ENCODE measurements around the gene MTMR12.
"Not testable (repeated sequence)": the region's sequence is repeated elsewhere in the genome, so short reads cannot be mapped to it uniquely, and the experiment has no call there.

MTMR12 gene

DNA sequence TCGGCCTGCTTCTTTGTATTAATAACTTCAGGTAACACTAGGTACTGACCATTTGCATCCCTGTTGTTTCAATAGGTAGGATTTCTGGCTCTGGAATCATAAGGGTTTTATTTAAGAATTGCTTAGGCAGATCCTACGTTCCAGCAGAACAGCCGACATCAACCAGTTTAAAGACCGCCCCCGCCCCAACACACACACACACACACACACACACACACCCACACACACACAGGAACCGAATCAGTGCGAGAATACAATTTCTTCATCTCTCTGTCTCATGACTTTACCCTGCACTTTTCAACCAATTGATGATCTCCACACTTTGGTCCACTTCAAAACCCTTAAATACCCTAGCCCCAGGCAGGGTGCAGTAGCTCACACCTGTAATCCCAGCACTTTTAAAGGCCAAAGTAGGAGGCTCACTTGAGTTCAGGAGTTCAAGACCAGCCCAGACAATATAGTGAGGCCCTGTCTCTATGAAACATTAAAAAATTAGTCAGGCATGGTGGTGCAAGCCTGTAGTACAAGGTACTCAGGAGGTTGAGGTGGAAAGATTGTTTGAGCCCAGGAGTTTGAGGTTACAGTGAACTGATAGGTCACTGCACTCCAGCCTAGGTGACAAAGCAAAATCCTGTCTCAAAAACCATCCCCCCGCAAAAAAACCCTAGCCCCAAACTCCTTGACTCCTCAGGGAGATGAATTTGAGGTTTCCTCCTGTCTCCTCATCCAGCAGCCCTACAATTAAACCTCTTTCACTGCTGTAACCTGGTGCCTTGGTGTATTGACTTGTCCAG is 2.7 kb upstream of the MTMR12 start:
- Histone ChIP-seq H3K9me3 (ENCODE audit: insufficient read depth, low read length) (no peaks in the 10 kb centered on the region), H3K27me3 (ENCODE audit: insufficient read depth, insufficient read length) (no peaks in the 10 kb centered on the region), H3K4me1 (ENCODE audit: insufficient read depth, insufficient read length) (peaks cover 2% of the 10 kb centered on the region), H3K36me3 (ENCODE audit: insufficient read depth, insufficient read length, low read length) (no peaks in the 10 kb centered on the region), H3K9ac (ENCODE audit: insufficient read length, low read depth) (no peak overlapping the region), H3K4me3 (ENCODE audit: insufficient read length, low read depth) (no peak overlapping the region)
- DNase-seq (ENCODE audit: low read depth, low spot score), result no peak
- TF ChIP-seq ZNF274 (IDR thresholded peaks at IDR 0.05; ENCODE audit: low read depth, low read length), result no peak
- no peak for TF ChIP-seq YY1 (IDR thresholded peaks at IDR 0.05; ENCODE audit: insufficient read depth, insufficient read length)
- no peak for TF ChIP-seq SUZ12 (IDR thresholded peaks at IDR 0.05; ENCODE audit: extremely low read depth, insufficient read depth, insufficient read length)

- TF ChIP-seq YY1 (IDR thresholded peaks at IDR 0.05; ENCODE audit: insufficient read depth, insufficient read length) (no peak), ZNF274 (IDR thresholded peaks at IDR 0.05; ENCODE audit: low read depth, low read length) (no peak), SUZ12 (IDR thresholded peaks at IDR 0.05; ENCODE audit: extremely low read depth, insufficient read depth, insufficient read length) (no peak)
- DNase-seq (ENCODE audit: low read depth, low spot score), result no peak
Observed at GRCh38 chr5:32314658-32315057, 1.9 kb upstream of the MTMR12 start.

GRCh38 chr5:32314152-32314488 is 1.4 kb upstream of the MTMR12 start:
- H3K4me3 ChIP-seq (ENCODE audit: insufficient read length, low read depth); H3K4me1 ChIP-seq (ENCODE audit: insufficient read depth, insufficient read length); H3K9me3 ChIP-seq (ENCODE audit: insufficient read depth, low read length); DNase-seq (ENCODE audit: low read depth, low spot score); H3K36me3 ChIP-seq (ENCODE audit: insufficient read depth, insufficient read length, low read length); H3K9ac ChIP-seq (ENCODE audit: insufficient read length, low read depth); H3K27me3 ChIP-seq (ENCODE audit: insufficient read depth, insufficient read length): not testable (repeated sequence)

More at GRCh38 chr5:32314658-32315057, 1.9 kb upstream of the MTMR12 start:
- no peak overlapping the region for H3K4me3 ChIP-seq (ENCODE audit: insufficient read length, low read depth)
- H3K9me3 ChIP-seq (ENCODE audit: insufficient read depth, low read length), result no peaks in the 10 kb centered on the region
- no peaks in the 10 kb centered on the region for H3K27me3 ChIP-seq (ENCODE audit: insufficient read depth, insufficient read length)
- no peak overlapping the region for H3K9ac ChIP-seq (ENCODE audit: insufficient read length, low read depth)
- no peaks in the 10 kb centered on the region for H3K36me3 ChIP-seq (ENCODE audit: insufficient read depth, insufficient read length, low read length)
- peaks cover 2% of the 10 kb centered on the region for H3K4me1 ChIP-seq (ENCODE audit: insufficient read depth, insufficient read length)

DNA sequence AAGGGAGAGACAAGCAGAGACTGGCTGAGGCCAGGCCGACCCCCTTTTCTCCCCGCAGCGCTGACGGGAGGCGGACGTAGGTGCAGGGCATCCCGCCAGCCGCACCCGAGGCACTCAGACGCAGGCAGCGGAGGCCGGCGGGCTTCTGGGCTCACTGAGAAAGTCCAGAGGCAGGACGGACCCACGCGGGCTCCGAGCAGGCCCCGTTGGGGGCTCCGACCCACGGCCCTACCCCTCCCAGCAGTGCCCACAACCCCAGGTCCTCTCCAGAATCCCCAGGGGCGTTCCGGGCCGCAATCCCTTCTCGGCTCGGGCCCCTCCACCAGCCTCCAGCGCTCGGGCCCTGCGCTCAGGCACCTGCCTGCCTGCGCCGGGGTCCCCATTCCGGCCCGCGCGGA is 543 bp downstream of the MTMR12 start:
- peak; percentile 2 for DNase-seq (ENCODE audit: low read depth, low spot score)
- peak overlapping the region; percentile 90 for H3K9ac ChIP-seq (ENCODE audit: insufficient read length, low read depth)
- TF ChIP-seq YY1 (IDR thresholded peaks at IDR 0.05; ENCODE audit: insufficient read depth, insufficient read length) (no peak), ZNF274 (IDR thresholded peaks at IDR 0.05; ENCODE audit: low read depth, low read length) (no peak), SUZ12 (IDR thresholded peaks at IDR 0.05; ENCODE audit: extremely low read depth, insufficient read depth, insufficient read length) (no peak)
- no peaks in the 10 kb centered on the region for H3K36me3 ChIP-seq (ENCODE audit: insufficient read depth, insufficient read length, low read length)
- H3K9me3 ChIP-seq (ENCODE audit: insufficient read depth, low read length), result no peaks in the 10 kb centered on the region
- no peaks in the 10 kb centered on the region for H3K4me1 ChIP-seq (ENCODE audit: insufficient read depth, insufficient read length)
- peak overlapping the region; percentile 78 for H3K4me3 ChIP-seq (ENCODE audit: insufficient read length, low read depth)
- no peaks in the 10 kb centered on the region for H3K27me3 ChIP-seq (ENCODE audit: insufficient read depth, insufficient read length)

DNA sequence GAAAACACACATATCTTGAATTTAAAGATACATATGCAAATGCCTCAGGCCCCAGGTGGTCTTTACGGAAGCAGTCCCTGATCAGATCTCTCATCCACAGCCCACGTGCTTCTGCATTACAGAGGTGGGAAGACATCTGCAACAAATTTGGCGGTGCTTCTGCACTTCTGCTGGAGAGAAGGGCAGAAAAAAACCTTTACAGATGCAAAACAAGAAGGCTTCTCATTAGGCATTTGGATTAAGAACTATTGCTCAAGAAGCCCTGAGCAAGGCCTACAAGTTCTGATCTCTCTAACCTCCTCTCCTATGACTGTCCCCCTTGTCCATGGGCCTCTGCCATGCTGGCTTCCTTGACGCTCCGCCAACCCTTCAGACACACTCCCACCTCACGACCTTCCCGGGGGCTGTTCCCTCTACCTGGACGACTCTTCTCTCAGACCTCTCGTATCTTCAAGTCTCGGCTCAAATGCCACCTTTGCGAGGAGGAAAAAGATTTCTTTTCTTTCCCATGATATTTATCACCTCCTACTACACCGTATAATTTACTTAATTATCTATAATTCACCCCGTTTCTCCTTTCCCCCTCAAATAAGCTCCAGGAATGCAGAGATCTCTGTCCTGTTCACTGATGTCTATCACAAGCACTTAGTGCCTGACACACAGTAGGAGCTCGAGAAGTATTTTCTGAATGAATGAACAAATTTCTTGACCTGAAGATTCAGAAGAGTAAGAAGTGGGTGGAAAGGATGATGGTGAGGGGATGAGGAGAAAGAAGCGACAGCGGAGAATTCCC is 1.1 kb downstream of the MTMR12 start:
- Histone ChIP-seq H3K4me1 (ENCODE audit: insufficient read depth, insufficient read length) (no peaks in the 10 kb centered on the region), H3K4me3 (ENCODE audit: insufficient read length, low read depth) (peak overlapping the region; percentile 78)
- peak; percentile 8 for DNase-seq (ENCODE audit: low read depth, low spot score)

DNA sequence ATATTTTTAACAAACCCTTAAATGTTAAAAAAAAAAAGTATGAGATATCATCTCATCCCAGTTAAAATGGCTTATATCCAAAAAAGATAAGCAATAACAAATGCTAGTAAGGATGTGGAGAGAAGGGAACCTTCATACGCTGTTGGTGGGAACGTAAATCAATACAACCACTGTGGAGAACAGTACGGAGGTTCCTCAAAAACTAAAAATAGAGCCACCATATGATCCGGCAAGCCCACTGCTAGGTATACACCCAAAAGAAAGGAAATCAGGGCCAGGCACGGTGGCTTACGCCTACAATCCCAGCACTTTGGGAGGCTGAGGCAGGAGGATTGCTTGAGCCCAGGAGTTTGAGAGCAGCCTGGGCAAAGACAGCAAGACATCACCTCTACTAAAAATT is 3.0 kb downstream of the MTMR12 start:
- Histone ChIP-seq H3K36me3 (ENCODE audit: insufficient read depth, insufficient read length, low read length) (no peaks in the 10 kb centered on the region), H3K4me3 (ENCODE audit: insufficient read length, low read depth) (no peak overlapping the region), H3K9ac (ENCODE audit: insufficient read length, low read depth) (no peak overlapping the region), H3K27me3 (ENCODE audit: insufficient read depth, insufficient read length) (no peaks in the 10 kb centered on the region), H3K4me1 (ENCODE audit: insufficient read depth, insufficient read length) (no peaks in the 10 kb centered on the region), H3K9me3 (ENCODE audit: insufficient read depth, low read length) (no peaks in the 10 kb centered on the region)
- no peak for DNase-seq (ENCODE audit: low read depth, low spot score)
- no peak for TF ChIP-seq SUZ12 (IDR thresholded peaks at IDR 0.05; ENCODE audit: extremely low read depth, insufficient read depth, insufficient read length)
- no peak for TF ChIP-seq ZNF274 (IDR thresholded peaks at IDR 0.05; ENCODE audit: low read depth, low read length)
- no peak for TF ChIP-seq YY1 (IDR thresholded peaks at IDR 0.05; ENCODE audit: insufficient read depth, insufficient read length)

More for the DNA sequence above, 1.1 kb downstream of the MTMR12 start:
- H3K9ac ChIP-seq (ENCODE audit: insufficient read length, low read depth), result peak overlapping the region; percentile 90
- TF ChIP-seq YY1 (IDR thresholded peaks at IDR 0.05; ENCODE audit: insufficient read depth, insufficient read length) (no peak), SUZ12 (IDR thresholded peaks at IDR 0.05; ENCODE audit: extremely low read depth, insufficient read depth, insufficient read length) (no peak), ZNF274 (IDR thresholded peaks at IDR 0.05; ENCODE audit: low read depth, low read length) (no peak)
- H3K27me3 ChIP-seq (ENCODE audit: insufficient read depth, insufficient read length), result no peaks in the 10 kb centered on the region
- no peaks in the 10 kb centered on the region for H3K36me3 ChIP-seq (ENCODE audit: insufficient read depth, insufficient read length, low read length)
- no peaks in the 10 kb centered on the region for H3K9me3 ChIP-seq (ENCODE audit: insufficient read depth, low read length)

- no peaks in the 10 kb centered on the region for H3K4me1 ChIP-seq (ENCODE audit: insufficient read depth, insufficient read length)
- no peaks in the 10 kb centered on the region for H3K36me3 ChIP-seq (ENCODE audit: insufficient read depth, insufficient read length, low read length)
- DNase-seq (ENCODE audit: low read depth, low spot score), result no peak
- H3K4me3 ChIP-seq (ENCODE audit: insufficient read length, low read depth), result no peak overlapping the region
- no peak overlapping the region for H3K9ac ChIP-seq (ENCODE audit: insufficient read length, low read depth)
- TF ChIP-seq YY1 (IDR thresholded peaks at IDR 0.05; ENCODE audit: insufficient read depth, insufficient read length) (no peak), ZNF274 (IDR thresholded peaks at IDR 0.05; ENCODE audit: low read depth, low read length) (no peak), SUZ12 (IDR thresholded peaks at IDR 0.05; ENCODE audit: extremely low read depth, insufficient read depth, insufficient read length) (no peak)
- H3K9me3 ChIP-seq (ENCODE audit: insufficient read depth, low read length), result no peaks in the 10 kb centered on the region
- H3K27me3 ChIP-seq (ENCODE audit: insufficient read depth, insufficient read length), result no peaks in the 10 kb centered on the region
Observed at GRCh38 chr5:32308946-32309345, 3.8 kb downstream of the MTMR12 start.
